PFSK-1 (cell line): ENCODE results near the gene SLC2A4.

ENCODE experiments used
- FOXP2 ChIP-seq: optimal IDR thresholded peaks from 2 replicates; pipeline ENCODE3; 2011; ENCODE audit warnings: borderline replicate concordance, control low read depth, inconsistent platforms; ENCODE audit not compliant: insufficient read depth; ENCODE audit errors: extremely low read length, extremely low read depth
- POLR2AphosphoS5 ChIP-seq: IDR thresholded peaks from 2 replicates; pipeline ENCODE4 v1.6.1; 2012; ENCODE audit warnings: low read depth, mild to moderate bottlenecking, control low read depth, low read length, moderate library complexity
- TAF1 ChIP-seq: IDR thresholded peaks from 2 replicates; pipeline ENCODE4 v1.6.1; 2012; ENCODE audit warnings: low read length, control low read depth, borderline replicate concordance; ENCODE audit not compliant: insufficient read depth
- TF ChIP-seq, protein P1 (sequence below), 2 experiments: IDR thresholded peaks; 2 replicates each; pipeline versions ENCODE4 v1.6.1 to v1.8.0; 2011 to 2012; ENCODE audit warnings: low read depth in 2 of 2, low read length in 2 of 2, control low read depth in 1 of 2, inconsistent platforms in 1 of 2, mild to moderate bottlenecking in 1 of 2, moderate library complexity in 1 of 2; ENCODE audit not compliant: insufficient read depth in 1 of 2

DNA sequence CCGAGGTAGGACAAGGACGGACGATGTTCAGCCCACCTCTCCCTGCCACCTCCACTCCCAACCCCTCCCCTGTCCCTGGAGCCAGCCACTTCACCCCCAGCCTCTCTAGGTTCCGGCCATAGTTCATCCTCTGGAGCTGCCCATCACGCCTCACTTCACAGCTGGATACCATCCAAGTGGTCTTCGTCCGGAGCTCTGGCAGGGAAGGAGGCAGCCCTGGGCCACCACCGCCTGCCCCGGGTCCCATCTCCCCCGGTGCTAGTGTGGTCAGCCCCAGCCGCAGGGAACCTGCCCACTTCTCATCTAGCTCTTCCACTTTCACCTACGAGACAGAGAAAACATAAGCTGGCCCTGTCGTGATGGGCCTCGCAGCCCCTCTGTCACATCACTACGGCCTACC is 39.9 kb downstream of the SLC2A4 start:
- TF ChIP-seq, protein P1, sequence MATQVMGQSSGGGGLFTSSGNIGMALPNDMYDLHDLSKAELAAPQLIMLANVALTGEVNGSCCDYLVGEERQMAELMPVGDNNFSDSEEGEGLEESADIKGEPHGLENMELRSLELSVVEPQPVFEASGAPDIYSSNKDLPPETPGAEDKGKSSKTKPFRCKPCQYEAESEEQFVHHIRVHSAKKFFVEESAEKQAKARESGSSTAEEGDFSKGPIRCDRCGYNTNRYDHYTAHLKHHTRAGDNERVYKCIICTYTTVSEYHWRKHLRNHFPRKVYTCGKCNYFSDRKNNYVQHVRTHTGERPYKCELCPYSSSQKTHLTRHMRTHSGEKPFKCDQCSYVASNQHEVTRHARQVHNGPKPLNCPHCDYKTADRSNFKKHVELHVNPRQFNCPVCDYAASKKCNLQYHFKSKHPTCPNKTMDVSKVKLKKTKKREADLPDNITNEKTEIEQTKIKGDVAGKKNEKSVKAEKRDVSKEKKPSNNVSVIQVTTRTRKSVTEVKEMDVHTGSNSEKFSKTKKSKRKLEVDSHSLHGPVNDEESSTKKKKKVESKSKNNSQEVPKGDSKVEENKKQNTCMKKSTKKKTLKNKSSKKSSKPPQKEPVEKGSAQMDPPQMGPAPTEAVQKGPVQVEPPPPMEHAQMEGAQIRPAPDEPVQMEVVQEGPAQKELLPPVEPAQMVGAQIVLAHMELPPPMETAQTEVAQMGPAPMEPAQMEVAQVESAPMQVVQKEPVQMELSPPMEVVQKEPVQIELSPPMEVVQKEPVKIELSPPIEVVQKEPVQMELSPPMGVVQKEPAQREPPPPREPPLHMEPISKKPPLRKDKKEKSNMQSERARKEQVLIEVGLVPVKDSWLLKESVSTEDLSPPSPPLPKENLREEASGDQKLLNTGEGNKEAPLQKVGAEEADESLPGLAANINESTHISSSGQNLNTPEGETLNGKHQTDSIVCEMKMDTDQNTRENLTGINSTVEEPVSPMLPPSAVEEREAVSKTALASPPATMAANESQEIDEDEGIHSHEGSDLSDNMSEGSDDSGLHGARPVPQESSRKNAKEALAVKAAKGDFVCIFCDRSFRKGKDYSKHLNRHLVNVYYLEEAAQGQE (IDR thresholded peaks at IDR 0.05; ENCODE audit: insufficient read depth in 1 of 2, low read depth in 2 of 2, low read length in 2 of 2), result no peak
- no peak for TF ChIP-seq TAF1
- no peak for TF ChIP-seq POLR2AphosphoS5
- TF ChIP-seq FOXP2, result no peak
